B cell (primary cell): ENCODE results near the gene RELL2. TPM values are rescaled to one million over a fixed set of nuclear protein-coding genes. Genes with fewer than 3 reads are reported as not detected.

Experiments used
- ATAC-seq: fragments of 200-7000 bp; cut with Tn5 transposase; one replicate; pipeline ENCODE4 v1.10.0; 2021; ENCODE audit warnings: low read depth, mild to moderate bottlenecking, moderate number of reproducible peaks, moderate library complexity
- CTCF ChIA-PET: fragments of 350-600 bp; sonication (Branson Sonifier 250); formaldehyde crosslinking; loops from one replicate; lab custom pipeline; 2021; ENCODE audit warnings: antibody characterized with exemption, inconsistent platforms; lab: Charles Lee
- POLR2A ChIA-PET: fragments of 350-600 bp; sonication (Branson Sonifier 250); formaldehyde crosslinking; loops from one replicate; lab custom pipeline; 2021; ENCODE audit warnings: antibody characterized with exemption; lab: Charles Lee
- DNase-seq: peaks from one replicate; pipeline ENCODE4 v3.0.0; 2013
- H2AFZ ChIP-seq: 2 replicates; pipeline ENCODE4 v1.6.1; 2012; ENCODE audit warnings: mild to moderate bottlenecking, low read depth, low read length; ENCODE audit not compliant: insufficient read depth, poor library complexity, severe bottlenecking
- H3K27ac ChIP-seq, 2 donors: 1 replicate in 1 of 2; 2 replicates in 1 of 2; pipeline ENCODE4 v1.5.1; 2012 to 2013; ENCODE audit warnings: low read length in 2 of 2, mild to moderate bottlenecking in 2 of 2, moderate library complexity in 1 of 2
- H3K27me3 ChIP-seq, 4 experiments: fragments of 200-600 bp in 1 of 4; sonication (generic) in 1 of 4; replicated peaks in 1 of 4; 1 replicate in 2 of 4; 2 replicates in 2 of 4; pipeline versions ENCODE4 v1.6.1 to v1.7.0; 2013 to 2016; ENCODE audit warnings: low read length in 3 of 4, mild to moderate bottlenecking in 2 of 4, mixed read lengths in 1 of 4, moderate library complexity in 1 of 4; ENCODE audit not compliant: insufficient read depth in 4 of 4, control insufficient read depth in 3 of 4; ENCODE audit errors: control extremely low read depth in 1 of 4
- H3K36me3 ChIP-seq, 2 experiments: replicated peaks in 1 of 2; 1 replicate in 1 of 2; 2 replicates in 1 of 2; pipeline versions ENCODE4 v1.6.1 to v1.7.1; 2013; ENCODE audit warnings: low read length in 1 of 2; ENCODE audit not compliant: insufficient read depth in 2 of 2, control insufficient read depth in 1 of 2; ENCODE audit errors: control extremely low read depth in 1 of 2, extremely low read depth in 1 of 2
- H3K4me1 ChIP-seq, 2 donors: fragments of 200-600 bp in 1 of 2; sonication (generic) in 1 of 2; 1 replicate in 1 of 2; 2 replicates in 1 of 2; pipeline versions ENCODE4 v1.5.1 to v1.6.1; 2013 to 2017; ENCODE audit warnings: low read length in 2 of 2; ENCODE audit not compliant: control insufficient read depth in 2 of 2, insufficient read depth in 2 of 2
- H3K4me2 ChIP-seq: replicated peaks from 2 replicates; pipeline ENCODE3; 2012; ENCODE audit warnings: mild to moderate bottlenecking, low read depth, low read length; ENCODE audit not compliant: poor library complexity, severe bottlenecking
- H3K4me3 ChIP-seq, 5 experiments: fragments of 200-600 bp in 1 of 5; sonication (generic) in 1 of 5; 1 replicate in 3 of 5; 2 replicates in 2 of 5; pipeline versions ENCODE4 v1.5.1 to v1.7.0; 2011 to 2016; ENCODE audit warnings: low read length in 4 of 5, mild to moderate bottlenecking in 4 of 5, low read depth in 2 of 5, control low read depth in 1 of 5, moderate library complexity in 1 of 5; ENCODE audit not compliant: insufficient read depth in 1 of 5; ENCODE audit errors: control extremely low read depth in 1 of 5, extremely low read depth in 1 of 5
- H3K79me2 ChIP-seq: fragments of 200-600 bp; sonication (generic); one replicate; pipeline ENCODE4 v1.6.0; 2016; ENCODE audit warnings: low read length; ENCODE audit not compliant: control insufficient read depth, insufficient read depth
- H3K9ac ChIP-seq: fragments of 200-600 bp; sonication (generic); 2 replicates; pipeline ENCODE4 v1.6.1; 2017; ENCODE audit warnings: mild to moderate bottlenecking, low read length, moderate library complexity
- H3K9me3 ChIP-seq, 3 donors: one replicate each; pipeline versions ENCODE4 v1.6.1 to v1.7.1; 2013; ENCODE audit warnings: low read length in 2 of 3; ENCODE audit not compliant: control insufficient read depth in 2 of 3, insufficient read depth in 1 of 3; ENCODE audit errors: control extremely low read depth in 1 of 3
- H4K20me1 ChIP-seq: 2 replicates; pipeline ENCODE4 v1.6.0; 2012; ENCODE audit warnings: mild to moderate bottlenecking, low read length; ENCODE audit not compliant: insufficient read depth, control insufficient read depth, poor library complexity, severe bottlenecking
- H3K27ac Mint-ChIP-seq: one replicate; pipeline ENCODE4 v1.8.0; 2021; ENCODE audit warnings: mixed read lengths
- H3K27me3 Mint-ChIP-seq: one replicate; pipeline ENCODE4 v1.8.0; 2021; ENCODE audit warnings: mixed read lengths
- H3K4me1 Mint-ChIP-seq: one replicate; pipeline ENCODE4 v1.8.0; 2021; ENCODE audit warnings: mixed read lengths
- H3K4me3 Mint-ChIP-seq: one replicate; pipeline ENCODE4 v1.8.0; 2021; ENCODE audit warnings: mixed read lengths
- H3K9me3 Mint-ChIP-seq: one replicate; pipeline ENCODE4 v1.8.0; 2022; ENCODE audit warnings: mixed read lengths; ENCODE audit not compliant: insufficient read depth
- CTCF ChIP-seq: fragments of 200-600 bp; IDR thresholded peaks from one replicate; pipeline ENCODE4 v1.8.0; 2022; ENCODE audit warnings: antibody characterized with exemption, mild to moderate bottlenecking
- EZH2 ChIP-seq: IDR thresholded peaks from 2 replicates; pipeline ENCODE4 v1.6.1; 2012; ENCODE audit warnings: borderline replicate concordance, low read depth, mild to moderate bottlenecking, moderate library complexity, low read length; ENCODE audit not compliant: insufficient read depth, poor library complexity, severe bottlenecking
- WGBS: methylation state at CpG from one replicate; pipeline ENCODE4 v1.1.5; 2013; ENCODE audit warnings: missing lambda C conversion rate; ENCODE audit not compliant: insufficient coverage; 5-methylcytosine and 5-hydroxymethylcytosine counted together
- intact Hi-C: fragments of 100-400 bp; cut with micrococcal nuclease; formaldehyde crosslinking; loops from one replicate; pipeline ENCODE4 v1.10.0; 2022
- polyA plus RNA-seq: library from polyadenylated mRNA; depleted of rRNA; stranded (reverse); fragments of >200 nt; gene quantifications from 2 replicates; pipeline ENCODE4 v1.2.3, GENCODE V29; 2012
- total RNA-seq, 2 donors: library from RNA; stranded (reverse); fragments of 120-200 nt in 1 of 2; gene quantifications; 1 replicate in 1 of 2; 2 replicates in 1 of 2; pipeline versions ENCODE4 v1.2.3 to v1.2.4, GENCODE V29; 2013 to 2022

The RELL2 gene
- total and polyA plus RNA-seq, 2 donors (not counting 1 experiment from before 2014, with no cell fraction given), result 12.1 to 48.9 TPM

GRCh38 chr5:141623186-141623585, 13.6 kb upstream of the RELL2 start:
- DNase-seq (peak; percentile 72), ATAC-seq (peak; percentile 19)
- peak overlapping the region; percentile 35 for H3K4me3 Mint-ChIP-seq
- peak overlapping the region; percentile 62 to 64 for H3K27ac ChIP-seq
- H3K4me1 ChIP-seq, result peaks cover 21 to 30% of the 10 kb centered on the region in 2 donors
- no peaks in the 10 kb centered on the region for H3K9me3 Mint-ChIP-seq
- H4K20me1 ChIP-seq, result no peaks in the 10 kb centered on the region
- peaks cover 0 to 51% of the 10 kb centered on the region in 2 experiments for H3K36me3 ChIP-seq
- peaks cover 25% of the 10 kb centered on the region for H3K4me1 Mint-ChIP-seq
- no peak overlapping the region for H3K9ac ChIP-seq
- CTCF ChIA-PET, result interaction anchor here (1.1 to 28.1 kb wide), 6 partner anchors 14 to 110 kb away, joined by 3 to 760 read pairs (median 10); partner anchors contain the start of genes HDAC3 and RELL2
- peak overlapping the region; percentile 55 for H3K4me2 ChIP-seq
- H3K4me3 ChIP-seq, result peak overlapping the region in 1 of 5 experiments; percentile 2
- no peaks in the 10 kb centered on the region for H3K27me3 Mint-ChIP-seq
- H3K79me2 ChIP-seq, result peaks cover 28% of the 10 kb centered on the region
- intact Hi-C loops, result no loop called here
- no peaks in the 10 kb centered on the region for H3K27me3 ChIP-seq
- peak overlapping the region; percentile 7 for H2AFZ ChIP-seq
- H3K9me3 ChIP-seq, result no peaks in the 10 kb centered on the region
- POLR2A ChIA-PET, result interaction anchor here (1.0 to 1.3 kb wide), 2 partner anchors 11 to 14 kb away, joined by 4 to 9 read pairs; partner anchors contain the start of gene RELL2
- TF ChIP-seq EZH2, result no peak
- TF ChIP-seq CTCF, result no peak
- peak overlapping the region; percentile 76 for H3K27ac Mint-ChIP-seq

- no peak overlapping the region for H3K9ac ChIP-seq
- H3K4me2 ChIP-seq, result peak overlapping the region; percentile 55
- peaks cover 23% of the 10 kb centered on the region for H3K79me2 ChIP-seq
- H3K4me1 Mint-ChIP-seq, result peaks cover 23% of the 10 kb centered on the region
- no peaks in the 10 kb centered on the region for H3K27me3 Mint-ChIP-seq
- H4K20me1 ChIP-seq, result no peaks in the 10 kb centered on the region
- intact Hi-C loops, result no loop called here
- WGBS, result 85% methylated on average over 5 of the region's 5 CpGs
- peaks cover 21 to 30% of the 10 kb centered on the region in 2 donors for H3K4me1 ChIP-seq
- no peaks in the 10 kb centered on the region for H3K9me3 ChIP-seq
- peak overlapping the region; percentile 35 for H3K4me3 Mint-ChIP-seq
- ATAC-seq (no peak), DNase-seq (no peak)
- TF ChIP-seq EZH2 (no peak), CTCF (no peak)
- CTCF ChIA-PET, result interaction anchor here (0.7 to 28.1 kb wide), 8 partner anchors 10 to 334 kb away, joined by 3 to 760 read pairs (median 6); partner anchors contain the start of genes HDAC3 and RELL2
- POLR2A ChIA-PET, result interaction anchor here (0.6 to 1.3 kb wide), 5 partner anchors 10 to 60 kb away, joined by 4 to 9 read pairs (median 4); partner anchors contain the start of genes FCHSD1 and RELL2
- peak overlapping the region; percentile 7 for H2AFZ ChIP-seq
- H3K9me3 Mint-ChIP-seq, result no peaks in the 10 kb centered on the region
- H3K4me3 ChIP-seq, result peak overlapping the region in 1 of 5 experiments; percentile 2
- H3K27ac Mint-ChIP-seq, result peak overlapping the region; percentile 76
- no peaks in the 10 kb centered on the region for H3K27me3 ChIP-seq
- peak overlapping the region; percentile 62 to 64 for H3K27ac ChIP-seq
- H3K36me3 ChIP-seq, result peaks cover 0 to 55% of the 10 kb centered on the region in 2 experiments
These were observed 13.2 kb upstream of the RELL2 start for GRCh38 chr5:141623611-141624010.
